ENCODE data around the gene IGLON5.

The IGLON5 gene

GRCh38 chr19:51318687-51319648, 7.5 kb downstream of the IGLON5 start:
- DNase-seq, result no peak

- no peak for DNase-seq
These were observed 8.3 kb downstream of the IGLON5 start for GRCh38 chr19:51319649-51320279.

GRCh38 chr19:51320280-51320657, 8.8 kb downstream of the IGLON5 start:
- DNase-seq, result no peak

- DNase-seq, result no peak
These were observed 10.4 kb downstream of the IGLON5 start for GRCh38 chr19:51321799-51322198.

- no peak for DNase-seq
These were observed 12.2 kb downstream of the IGLON5 start for GRCh38 chr19:51323481-51324166.

- no peak for DNase-seq
These were observed 12.7 kb downstream of the IGLON5 start for GRCh38 chr19:51324167-51324481.

- DNase-seq, result peak in 1 of 2 donors; percentile 10
These were observed 13.9 kb downstream of the IGLON5 start for GRCh38 chr19:51325161-51325976.

- DNase-seq, result no peak
These were observed 15.0 kb downstream of the IGLON5 start for GRCh38 chr19:51326216-51327065.

- DNase-seq, result peak in 1 of 2 donors; percentile 51
These were observed 15.9 kb downstream of the IGLON5 start for GRCh38 chr19:51327066-51328001.

GRCh38 chr19:51329411-51329810, 18.0 kb downstream of the IGLON5 start:
- no peak for DNase-seq

GRCh38 chr19:51330366-51330765, 18.9 kb downstream of the IGLON5 start:
- no peak for DNase-seq

GRCh38 chr19:51331193-51331592, 19.7 kb downstream of the IGLON5 start:
- DNase-seq, result no peak

GRCh38 chr19:51331716-51332115, 20.3 kb downstream of the IGLON5 start:
- DNase-seq, result no peak

GRCh38 chr19:51333836-51334460, 22.5 kb downstream of the IGLON5 start:
- DNase-seq, result no peak

GRCh38 chr19:51337141-51337860, 25.9 kb downstream of the IGLON5 start:
- DNase-seq, result no peak

- no peak for DNase-seq
These were observed 26.6 kb downstream of the IGLON5 start for GRCh38 chr19:51337861-51338562.

- DNase-seq, result peak; percentile 19 to 92
These were observed 27.3 kb downstream of the IGLON5 start for GRCh38 chr19:51338563-51339312.

GRCh38 chr19:51339313-51339686, 27.9 kb downstream of the IGLON5 start:
- DNase-seq, result no peak
